Ishikawa (cell line): ENCODE data around the gene GIGYF1.

Source experiments
- CEBPB ChIP-seq: IDR thresholded peaks from 2 replicates; pipeline ENCODE4 v1.6.1; 2012
- CREB1 ChIP-seq: IDR thresholded peaks from 2 replicates; pipeline ENCODE4 v1.6.1; 2012; ENCODE audit warnings: low read depth
- EGR1 ChIP-seq: IDR thresholded peaks from 2 replicates; pipeline ENCODE4 v1.6.1; 2012
- EP300 ChIP-seq: IDR thresholded peaks from 2 replicates; pipeline ENCODE4 v1.6.1; 2012; ENCODE audit warnings: borderline replicate concordance
- FOXM1 ChIP-seq: IDR thresholded peaks from 2 replicates; pipeline ENCODE4 v1.6.1; 2012; ENCODE audit warnings: low read depth, borderline replicate concordance
- NFIC ChIP-seq: IDR thresholded peaks from 2 replicates; pipeline ENCODE4 v1.6.1; 2012
- RAD21 ChIP-seq: IDR thresholded peaks from 2 replicates; pipeline ENCODE4 v1.6.1; 2012; ENCODE audit warnings: low read depth
- TAF1 ChIP-seq: IDR thresholded peaks from 2 replicates; pipeline ENCODE4 v1.6.1; 2012; ENCODE audit warnings: low read depth, mild to moderate bottlenecking
- TCF12 ChIP-seq: IDR thresholded peaks from 2 replicates; pipeline ENCODE4 v1.6.1; 2012; ENCODE audit warnings: low read depth
- TEAD4 ChIP-seq: IDR thresholded peaks from 2 replicates; pipeline ENCODE4 v1.6.1; 2012
- YY1 ChIP-seq: IDR thresholded peaks from 2 replicates; pipeline ENCODE4 v1.6.1; 2012; ENCODE audit warnings: low read depth
- ZBTB7A ChIP-seq: IDR thresholded peaks from 2 replicates; pipeline ENCODE4 v1.6.1; 2012; ENCODE audit warnings: low read depth
- TF ChIP-seq, protein P1 (sequence below): IDR thresholded peaks from 2 replicates; pipeline ENCODE4 v1.6.1; 2012; ENCODE audit warnings: low read depth, mild to moderate bottlenecking
- TF ChIP-seq, protein P2 (sequence below): IDR thresholded peaks from 2 replicates; pipeline ENCODE4 v1.6.1; 2012
- TF ChIP-seq, protein P3 (sequence below): IDR thresholded peaks from 2 replicates; pipeline ENCODE4 v1.6.1; 2012

GIGYF1 gene

DNA sequence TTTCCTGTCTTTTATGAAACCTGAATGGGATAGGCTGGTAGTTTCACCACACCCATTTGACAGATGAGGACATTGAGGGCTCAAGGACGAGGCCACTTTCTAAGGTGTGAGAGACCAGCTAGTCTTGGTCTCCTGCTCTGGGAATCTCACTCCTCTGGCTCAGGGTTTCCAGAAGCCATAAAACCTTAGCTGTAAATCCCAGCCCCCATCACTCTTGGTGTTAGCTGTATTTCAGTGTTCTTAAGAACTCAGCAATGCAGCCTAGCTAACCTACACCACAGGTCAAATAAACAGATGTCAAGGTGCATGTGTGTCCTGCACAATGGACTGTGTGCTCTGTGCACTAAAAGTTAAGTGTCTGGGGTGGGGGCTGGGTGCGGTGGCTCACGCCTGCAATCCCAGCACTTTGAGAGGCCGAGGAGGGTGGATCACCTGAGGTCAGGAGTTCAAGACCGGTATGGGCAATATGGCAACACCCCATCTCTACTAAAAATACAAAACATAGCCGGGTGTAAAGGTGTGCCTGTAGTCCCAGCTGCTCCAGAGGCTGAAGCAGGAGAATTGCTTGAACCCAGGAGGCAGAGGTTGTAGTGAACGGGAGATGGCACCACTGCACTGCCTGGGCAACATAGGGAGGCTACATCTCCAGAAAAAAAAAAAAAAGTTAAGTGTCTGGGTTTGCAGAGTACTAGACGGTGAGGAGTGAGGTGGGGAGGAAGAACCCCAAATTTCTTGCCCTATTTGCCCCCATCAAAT lies 25.7 kb upstream of the GIGYF1 start:
- TF ChIP-seq RAD21 (peak; percentile 27; the same call in 1 of the 2 replicates), ZBTB7A (no peak)

DNA sequence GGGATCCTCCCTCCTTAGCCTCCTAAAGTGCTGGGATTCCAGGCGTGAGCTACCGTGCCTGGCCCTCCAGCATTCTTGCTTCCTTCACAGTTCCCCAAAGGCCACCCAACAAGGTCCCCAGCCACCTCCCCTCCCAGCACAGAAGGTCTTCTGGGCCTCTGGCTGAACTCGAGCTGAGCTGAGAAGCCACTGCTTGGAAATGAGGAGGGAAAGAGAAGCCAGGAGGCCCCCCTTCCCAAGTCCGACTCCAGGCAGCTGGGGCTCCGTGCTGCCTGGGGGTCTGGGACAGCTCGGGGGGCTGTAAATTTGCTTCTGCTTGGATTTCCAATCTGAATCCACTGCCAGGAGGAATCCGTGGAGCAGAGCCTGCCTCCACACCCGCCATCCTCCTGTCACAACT lies 20.7 kb upstream of the GIGYF1 start:
- TF ChIP-seq, protein P1, sequence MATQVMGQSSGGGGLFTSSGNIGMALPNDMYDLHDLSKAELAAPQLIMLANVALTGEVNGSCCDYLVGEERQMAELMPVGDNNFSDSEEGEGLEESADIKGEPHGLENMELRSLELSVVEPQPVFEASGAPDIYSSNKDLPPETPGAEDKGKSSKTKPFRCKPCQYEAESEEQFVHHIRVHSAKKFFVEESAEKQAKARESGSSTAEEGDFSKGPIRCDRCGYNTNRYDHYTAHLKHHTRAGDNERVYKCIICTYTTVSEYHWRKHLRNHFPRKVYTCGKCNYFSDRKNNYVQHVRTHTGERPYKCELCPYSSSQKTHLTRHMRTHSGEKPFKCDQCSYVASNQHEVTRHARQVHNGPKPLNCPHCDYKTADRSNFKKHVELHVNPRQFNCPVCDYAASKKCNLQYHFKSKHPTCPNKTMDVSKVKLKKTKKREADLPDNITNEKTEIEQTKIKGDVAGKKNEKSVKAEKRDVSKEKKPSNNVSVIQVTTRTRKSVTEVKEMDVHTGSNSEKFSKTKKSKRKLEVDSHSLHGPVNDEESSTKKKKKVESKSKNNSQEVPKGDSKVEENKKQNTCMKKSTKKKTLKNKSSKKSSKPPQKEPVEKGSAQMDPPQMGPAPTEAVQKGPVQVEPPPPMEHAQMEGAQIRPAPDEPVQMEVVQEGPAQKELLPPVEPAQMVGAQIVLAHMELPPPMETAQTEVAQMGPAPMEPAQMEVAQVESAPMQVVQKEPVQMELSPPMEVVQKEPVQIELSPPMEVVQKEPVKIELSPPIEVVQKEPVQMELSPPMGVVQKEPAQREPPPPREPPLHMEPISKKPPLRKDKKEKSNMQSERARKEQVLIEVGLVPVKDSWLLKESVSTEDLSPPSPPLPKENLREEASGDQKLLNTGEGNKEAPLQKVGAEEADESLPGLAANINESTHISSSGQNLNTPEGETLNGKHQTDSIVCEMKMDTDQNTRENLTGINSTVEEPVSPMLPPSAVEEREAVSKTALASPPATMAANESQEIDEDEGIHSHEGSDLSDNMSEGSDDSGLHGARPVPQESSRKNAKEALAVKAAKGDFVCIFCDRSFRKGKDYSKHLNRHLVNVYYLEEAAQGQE: no peak
- TF ChIP-seq TAF1: no peak
- no peak for TF ChIP-seq CEBPB
- TF ChIP-seq FOXM1: no peak
- no peak for TF ChIP-seq CREB1
- no peak for TF ChIP-seq RAD21
- no peak for TF ChIP-seq EGR1
- no peak for TF ChIP-seq YY1
- TF ChIP-seq, protein P2, sequence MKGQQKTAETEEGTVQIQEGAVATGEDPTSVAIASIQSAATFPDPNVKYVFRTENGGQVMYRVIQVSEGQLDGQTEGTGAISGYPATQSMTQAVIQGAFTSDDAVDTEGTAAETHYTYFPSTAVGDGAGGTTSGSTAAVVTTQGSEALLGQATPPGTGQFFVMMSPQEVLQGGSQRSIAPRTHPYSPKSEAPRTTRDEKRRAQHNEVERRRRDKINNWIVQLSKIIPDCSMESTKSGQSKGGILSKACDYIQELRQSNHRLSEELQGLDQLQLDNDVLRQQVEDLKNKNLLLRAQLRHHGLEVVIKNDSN: no peak
- TF ChIP-seq NFIC: no peak
- no peak for TF ChIP-seq TCF12
- no peak for TF ChIP-seq ZBTB7A
- TF ChIP-seq, protein P3, sequence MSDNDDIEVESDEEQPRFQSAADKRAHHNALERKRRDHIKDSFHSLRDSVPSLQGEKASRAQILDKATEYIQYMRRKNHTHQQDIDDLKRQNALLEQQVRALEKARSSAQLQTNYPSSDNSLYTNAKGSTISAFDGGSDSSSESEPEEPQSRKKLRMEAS: no peak
- TF ChIP-seq EP300: no peak
- TF ChIP-seq TEAD4: no peak

DNA sequence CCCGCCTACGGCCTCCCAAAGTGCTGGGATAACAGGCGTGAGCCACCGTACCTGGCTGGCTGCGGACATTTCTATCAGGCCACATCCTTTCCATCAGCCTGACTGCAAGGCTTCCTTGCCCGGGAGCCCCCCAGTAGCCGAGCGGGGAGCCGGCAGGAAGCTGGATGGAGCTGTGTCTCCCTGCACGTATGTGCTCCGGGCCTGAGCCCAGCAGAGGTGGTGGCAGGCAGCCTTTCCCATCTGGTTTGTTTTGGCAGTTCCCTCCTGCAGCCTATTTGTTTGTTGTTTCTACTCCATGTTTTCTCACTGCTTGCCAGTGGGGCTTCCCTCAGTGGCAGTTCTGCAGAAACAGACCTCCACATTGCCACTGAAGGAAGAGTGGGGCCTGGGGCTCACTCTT lies 17.3 kb upstream of the GIGYF1 start:
- TF ChIP-seq, protein P2: no peak
- no peak for TF ChIP-seq FOXM1

DNA sequence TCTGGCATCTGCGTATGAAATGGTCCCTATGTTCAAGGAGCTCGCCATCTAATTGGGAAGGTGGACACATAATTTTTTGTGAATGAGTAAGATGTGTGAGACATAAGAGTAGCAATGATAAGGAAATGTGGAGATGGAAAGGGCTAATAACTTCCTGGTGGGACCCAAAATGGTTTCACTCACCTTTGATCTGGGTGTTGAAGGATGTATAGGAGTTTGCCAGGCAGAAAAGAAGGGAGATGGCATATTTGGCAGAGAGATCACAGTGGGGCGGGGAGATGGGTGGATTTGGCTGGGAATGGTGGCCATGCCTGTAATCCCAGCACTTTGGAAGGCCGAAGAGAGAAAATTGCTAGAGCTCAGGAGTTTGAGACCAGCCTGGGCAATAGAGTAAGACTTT lies 16.4 kb upstream of the GIGYF1 start:
- TF ChIP-seq CREB1: no peak
- TF ChIP-seq, protein P3: no peak
- TF ChIP-seq FOXM1: no peak
- no peak for TF ChIP-seq NFIC
- TF ChIP-seq TCF12: no peak
- TF ChIP-seq EGR1: no peak
- no peak for TF ChIP-seq YY1
- TF ChIP-seq TEAD4: no peak
- TF ChIP-seq RAD21: no peak
- TF ChIP-seq, protein P1: no peak
- no peak for TF ChIP-seq ZBTB7A
- TF ChIP-seq TAF1: no peak
- TF ChIP-seq CEBPB: no peak
- TF ChIP-seq EP300: no peak

DNA sequence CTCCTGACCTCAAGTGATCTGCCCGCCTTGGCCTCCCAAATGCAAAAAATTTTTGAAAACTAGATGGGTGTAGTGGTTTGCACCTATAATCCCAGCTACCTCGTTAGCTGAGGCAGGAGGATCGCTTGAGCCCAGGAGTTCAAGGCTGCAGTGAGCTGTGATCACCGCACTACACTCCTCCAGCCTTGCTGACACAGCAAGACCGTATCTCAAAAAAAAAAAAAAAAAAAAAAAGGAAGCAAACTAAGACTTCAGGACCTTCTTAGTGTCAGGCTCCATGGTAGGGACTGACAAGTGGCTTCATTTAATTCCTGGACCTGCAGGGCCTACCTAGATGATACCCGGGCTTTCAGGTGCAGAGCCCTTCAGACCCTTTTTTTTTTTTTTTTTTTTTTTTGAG lies 14.3 kb upstream of the GIGYF1 start:
- TF ChIP-seq, protein P2: no peak
- TF ChIP-seq TAF1: no peak
- TF ChIP-seq, protein P3: no peak
- TF ChIP-seq CEBPB: no peak
- no peak for TF ChIP-seq CREB1
- TF ChIP-seq YY1: no peak
- no peak for TF ChIP-seq EGR1
- TF ChIP-seq NFIC: no peak
- TF ChIP-seq, protein P1: no peak
- TF ChIP-seq TCF12: no peak
- TF ChIP-seq TEAD4: no peak
